ENCODE data around the gene RUNX2.

Gene RUNX2

DNA sequence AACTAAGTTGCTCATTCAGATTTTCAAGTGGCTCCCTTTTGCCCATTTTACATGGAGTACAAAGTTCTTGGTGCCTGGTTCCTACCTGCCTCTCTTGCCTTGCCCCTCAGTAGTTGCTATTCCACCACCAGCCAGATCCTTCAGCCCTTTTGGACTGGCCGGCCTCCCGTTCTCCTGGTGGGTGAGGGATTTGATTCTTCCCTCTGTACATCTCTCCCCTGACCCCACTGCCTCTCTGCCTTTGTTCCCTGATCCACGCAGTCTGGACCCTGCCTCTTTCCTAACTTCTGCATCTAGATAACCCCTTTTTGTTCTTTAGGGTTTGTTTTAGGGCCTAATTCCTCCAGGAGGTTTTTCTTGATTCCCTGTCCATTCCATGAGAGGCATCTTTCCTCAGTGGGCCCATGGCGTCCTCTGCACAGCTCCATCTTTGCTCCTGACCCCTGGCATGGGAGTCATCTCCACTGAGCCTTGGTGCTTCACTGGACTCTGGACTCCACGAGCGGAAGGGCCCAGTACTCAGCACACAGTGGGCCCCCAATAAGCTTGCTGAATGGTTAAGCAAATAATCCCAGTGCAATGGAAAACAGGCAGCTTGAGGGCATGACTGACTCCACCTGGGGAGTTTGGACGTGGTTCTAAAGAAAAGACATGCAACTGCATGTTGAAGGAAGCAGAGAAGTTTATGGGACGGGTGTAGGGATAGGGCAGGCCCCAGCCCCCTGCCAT, 358.9 kb downstream of the RUNX2 start:
- DNase-seq (ENCODE audit: low read depth) = no peak

DNA sequence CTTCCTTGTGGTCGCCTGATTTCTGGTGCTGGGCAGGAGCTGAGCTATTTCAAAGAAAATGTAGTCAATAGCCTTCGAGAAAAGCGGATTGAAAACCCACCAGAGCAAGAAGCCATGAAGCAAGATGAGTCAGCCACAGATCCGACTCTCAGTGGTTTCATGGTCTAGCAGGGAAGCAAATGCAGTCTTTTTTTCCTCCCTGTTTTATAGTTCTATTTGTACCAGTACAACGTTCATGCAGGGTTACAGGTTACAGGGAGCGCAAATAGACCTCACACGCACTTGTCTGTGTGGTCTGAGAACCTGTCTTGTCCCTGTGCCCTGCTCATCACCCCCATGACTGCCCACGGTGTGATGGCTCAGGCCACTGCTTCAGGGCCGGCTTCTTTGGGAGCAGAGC, 359.4 kb downstream of the RUNX2 start:
- no peak overlapping the region for H3K4me3 ChIP-seq (ENCODE audit: low read length)
- no peak for DNase-seq (ENCODE audit: low read depth)
- TF ChIP-seq, protein P1, sequence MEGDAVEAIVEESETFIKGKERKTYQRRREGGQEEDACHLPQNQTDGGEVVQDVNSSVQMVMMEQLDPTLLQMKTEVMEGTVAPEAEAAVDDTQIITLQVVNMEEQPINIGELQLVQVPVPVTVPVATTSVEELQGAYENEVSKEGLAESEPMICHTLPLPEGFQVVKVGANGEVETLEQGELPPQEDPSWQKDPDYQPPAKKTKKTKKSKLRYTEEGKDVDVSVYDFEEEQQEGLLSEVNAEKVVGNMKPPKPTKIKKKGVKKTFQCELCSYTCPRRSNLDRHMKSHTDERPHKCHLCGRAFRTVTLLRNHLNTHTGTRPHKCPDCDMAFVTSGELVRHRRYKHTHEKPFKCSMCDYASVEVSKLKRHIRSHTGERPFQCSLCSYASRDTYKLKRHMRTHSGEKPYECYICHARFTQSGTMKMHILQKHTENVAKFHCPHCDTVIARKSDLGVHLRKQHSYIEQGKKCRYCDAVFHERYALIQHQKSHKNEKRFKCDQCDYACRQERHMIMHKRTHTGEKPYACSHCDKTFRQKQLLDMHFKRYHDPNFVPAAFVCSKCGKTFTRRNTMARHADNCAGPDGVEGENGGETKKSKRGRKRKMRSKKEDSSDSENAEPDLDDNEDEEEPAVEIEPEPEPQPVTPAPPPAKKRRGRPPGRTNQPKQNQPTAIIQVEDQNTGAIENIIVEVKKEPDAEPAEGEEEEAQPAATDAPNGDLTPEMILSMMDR (conservative IDR thresholded peaks at IDR 0.05; ENCODE audit: low read length) = no peak

More for the DNA sequence above, 358.9 kb downstream of the RUNX2 start:
- TF ChIP-seq, protein P1 (conservative IDR thresholded peaks at IDR 0.05; ENCODE audit: low read length) = no peak
- H3K4me3 ChIP-seq (ENCODE audit: low read length) = no peak overlapping the region

DNA sequence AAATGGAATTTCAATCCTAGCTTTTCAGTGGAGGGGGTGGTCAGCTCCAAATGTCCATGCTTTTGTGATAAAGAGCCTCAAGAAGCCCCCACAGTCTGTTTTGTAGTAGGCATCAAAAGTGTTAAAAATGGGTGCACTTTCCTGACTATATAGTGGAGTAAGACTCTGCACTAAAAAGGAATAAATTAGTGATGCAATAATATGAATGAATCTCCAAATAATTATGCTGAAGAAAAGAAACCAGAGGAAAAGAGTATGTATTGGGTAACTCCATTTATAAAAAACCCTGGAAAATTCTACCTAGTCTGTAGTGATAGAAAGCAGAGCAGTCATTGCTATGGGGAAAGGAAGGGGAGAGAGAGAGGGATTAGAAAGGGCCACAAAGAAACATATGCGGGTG, 360.1 kb downstream of the RUNX2 start:
- DNase-seq (ENCODE audit: low read depth) = no peak
- H3K4me3 ChIP-seq (ENCODE audit: low read length) = no peak overlapping the region
- TF ChIP-seq, protein P1 (conservative IDR thresholded peaks at IDR 0.05; ENCODE audit: low read length) = no peak

DNA sequence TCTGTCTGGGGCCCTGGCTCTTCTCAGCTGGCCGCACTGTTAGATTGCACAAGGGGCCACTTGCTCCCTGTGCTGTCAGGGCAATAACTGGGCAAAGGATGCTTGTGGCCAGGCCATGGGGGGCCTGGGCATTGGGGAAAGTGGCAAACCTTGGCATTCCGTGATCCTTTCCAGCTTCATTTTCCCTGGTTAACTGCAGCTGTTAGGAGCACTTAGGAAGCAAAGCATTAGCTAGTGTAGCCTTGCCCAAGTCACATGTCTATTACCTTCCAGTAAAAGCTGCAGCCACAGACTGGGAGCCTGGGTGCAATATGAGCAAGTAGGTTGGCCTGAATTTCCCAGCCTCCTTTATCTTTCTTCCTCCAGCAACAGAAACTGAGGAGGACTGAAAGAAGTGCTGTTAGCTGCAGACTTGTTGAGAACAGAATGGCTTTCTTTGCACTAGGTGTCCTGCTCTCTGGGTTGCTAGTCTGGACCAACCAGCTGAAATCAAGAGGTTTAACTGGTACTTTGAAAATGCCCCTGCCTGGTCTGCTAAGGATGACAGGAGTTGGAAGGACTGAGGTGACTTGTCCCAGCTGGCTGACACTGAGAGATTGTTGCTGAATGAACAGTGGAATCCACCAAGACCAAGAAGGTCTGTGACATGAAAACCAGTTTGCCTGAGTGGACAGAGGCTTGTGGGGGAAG, 361.9 kb downstream of the RUNX2 start:
- TF ChIP-seq, protein P1 (conservative IDR thresholded peaks at IDR 0.05; ENCODE audit: low read length) = no peak
- no peak for DNase-seq (ENCODE audit: low read depth)

DNA sequence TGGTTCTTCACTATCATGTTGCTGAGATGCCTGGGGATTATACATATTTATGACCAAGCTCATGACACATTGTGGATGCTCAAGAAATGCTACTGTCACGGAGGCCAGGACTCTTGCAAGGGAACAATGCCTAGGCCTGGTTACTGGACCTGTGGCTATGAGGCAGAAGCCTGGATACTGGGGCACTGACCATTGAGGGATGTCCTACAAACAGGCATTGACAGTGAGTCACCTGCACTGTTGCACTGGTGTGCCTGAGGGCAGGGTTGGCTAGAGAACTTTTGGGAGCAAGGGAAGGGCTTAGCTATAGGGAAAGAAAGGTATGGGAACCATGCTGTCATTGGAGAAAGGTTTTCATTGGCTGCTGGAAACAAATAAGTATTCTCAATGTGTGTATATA, 362.7 kb downstream of the RUNX2 start:
- TF ChIP-seq, protein P1 (conservative IDR thresholded peaks at IDR 0.05; ENCODE audit: low read length) = no peak
- no peak for DNase-seq (ENCODE audit: low read depth)
- H3K4me3 ChIP-seq (ENCODE audit: low read length) = no peak overlapping the region

More for the DNA sequence above, 361.9 kb downstream of the RUNX2 start:
- no peak overlapping the region for H3K4me3 ChIP-seq (ENCODE audit: low read length)

DNA sequence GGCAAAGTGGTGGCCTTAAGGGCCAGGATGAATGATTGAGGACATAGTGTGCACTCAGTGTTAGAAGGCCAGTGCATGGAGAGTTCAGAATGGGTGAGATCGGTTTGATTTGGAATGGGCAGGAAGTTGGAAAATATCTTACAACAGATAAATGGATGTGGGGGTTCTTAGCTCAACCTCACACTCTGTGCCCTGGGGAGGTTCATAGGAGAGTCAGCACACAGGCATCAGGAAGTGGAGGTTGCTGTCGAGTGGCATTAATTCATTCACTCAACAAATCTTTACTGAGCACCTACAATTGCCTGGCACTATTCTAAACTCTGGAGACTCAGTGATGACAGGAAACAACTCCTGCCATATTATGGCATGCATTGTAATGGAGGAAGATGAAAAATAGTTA, 363.3 kb downstream of the RUNX2 start:
- DNase-seq (ENCODE audit: low read depth) = no peak
- H3K4me3 ChIP-seq (ENCODE audit: low read length) = no peak overlapping the region
- TF ChIP-seq, protein P1 (conservative IDR thresholded peaks at IDR 0.05; ENCODE audit: low read length) = no peak

DNA sequence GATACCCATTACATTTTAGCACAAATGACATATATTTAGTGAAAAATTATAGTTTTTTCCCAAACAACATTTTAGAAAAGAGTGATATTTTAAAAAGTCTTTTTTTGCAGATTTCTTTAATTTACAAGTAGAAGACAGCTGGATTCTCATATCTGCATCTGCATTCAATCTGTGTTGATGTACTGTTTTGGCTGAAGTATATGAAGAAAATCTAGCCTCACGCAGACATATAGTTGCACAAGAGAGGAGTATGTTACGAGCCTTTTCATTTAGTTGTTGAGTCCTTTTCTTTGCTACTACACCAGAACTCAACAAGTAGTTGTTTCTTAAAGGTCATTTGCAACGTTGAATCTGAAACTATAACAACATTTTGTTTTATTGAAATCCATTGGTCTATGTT, 363.9 kb downstream of the RUNX2 start:
- DNase-seq (ENCODE audit: low read depth) = peak; percentile 28
- H3K4me3 ChIP-seq (ENCODE audit: low read length) = no peak overlapping the region
- TF ChIP-seq, protein P1 (conservative IDR thresholded peaks at IDR 0.05; ENCODE audit: low read length) = no peak

All from AG10803 (cell line).